Loucy (cell line): Measurements from ENCODE around the gene RPTOR.

Source experiments
- CTCF ChIP-seq: fragments of 200-600 bp; sonication (generic); conservative IDR thresholded peaks from 2 replicates; pipeline ENCODE4 v1.5.1; 2014; ENCODE audit warnings: mild to moderate bottlenecking, antibody characterized with exemption, low read length
- EZH2phosphoT487 ChIP-seq: fragments of 200-600 bp; IDR thresholded peaks from 2 replicates; pipeline ENCODE4 v1.6.1; 2018; ENCODE audit warnings: antibody characterized with exemption, mild to moderate bottlenecking, moderate library complexity, borderline replicate concordance

GRCh38 chr17:80800481-80801391 is 256.1 kb downstream of the RPTOR start:
- TF ChIP-seq CTCF (no peak), EZH2phosphoT487 (no peak)
